Measurements from ENCODE around the gene SST. TPM values are rescaled to one million over a fixed set of nuclear protein-coding genes. Genes with fewer than 3 reads are reported as not detected.

Gene SST
- total RNA-seq, 1 experiment from 2014 or later: not detected

GRCh38 chr3:187698499-187699399, 28.6 kb upstream of the SST start:
- H3K4me3 ChIP-seq (ENCODE audit: low read depth, low read length): no peak overlapping the region
- no peaks in the 10 kb centered on the region for H3K36me3 ChIP-seq (ENCODE audit: control insufficient read depth, insufficient read depth, low read length)
- Mint-ChIP-seq H3K9me3 (ENCODE audit: unreplicated experiment) (peaks cover 11% of the 10 kb centered on the region), H3K27me3 (ENCODE audit: insufficient read depth, unreplicated experiment) (peaks cover 12% of the 10 kb centered on the region), H3K27ac (ENCODE audit: unreplicated experiment) (no peak overlapping the region), H3K4me3 (ENCODE audit: unreplicated experiment) (no peak overlapping the region), H3K36me3 (ENCODE audit: insufficient read depth, unreplicated experiment) (no peaks in the 10 kb centered on the region), H3K4me1 (ENCODE audit: low read depth, unreplicated experiment) (no peaks in the 10 kb centered on the region)
- no TSS peak for BruUV-seq (replicated peaks)
- H3K4me1 ChIP-seq: peaks cover 5% of the 10 kb centered on the region; the same call in 1 of the 2 replicates
- ChIA-PET POLR2A (no interaction called here), CTCF (no interaction called here)
- no peak for DNase-seq
- TF ChIP-seq CTCF (IDR thresholded peaks at IDR 0.05; ENCODE audit: insufficient read depth in 1 of 2, low read depth in 1 of 2, low read length in 1 of 2, severe bottlenecking in 1 of 2, unreplicated experiment in 1 of 2): no peak
- intact Hi-C loops (cut with micrococcal nuclease; ENCODE audit: unreplicated experiment): no loop called here
- no peaks in the 10 kb centered on the region for H3K27me3 ChIP-seq (replicated peaks; ENCODE audit: control insufficient read depth, insufficient read depth, low read length)
- no peaks in the 10 kb centered on the region for H3K9me3 ChIP-seq

GRCh38 chr3:187696021-187696420, 25.8 kb upstream of the SST start:
- H3K27me3 ChIP-seq (replicated peaks; ENCODE audit: control insufficient read depth, insufficient read depth, low read length): no peaks in the 10 kb centered on the region
- H3K4me1 ChIP-seq: peaks cover 4% of the 10 kb centered on the region; the same call in 1 of the 2 replicates
- no peak overlapping the region for H3K4me3 ChIP-seq (ENCODE audit: low read depth, low read length)
- POLR2A ChIA-PET: no interaction called here
- intact Hi-C loops (cut with micrococcal nuclease; ENCODE audit: unreplicated experiment): no loop called here
- no peaks in the 10 kb centered on the region for H3K36me3 ChIP-seq (ENCODE audit: control insufficient read depth, insufficient read depth, low read length)
- Mint-ChIP-seq H3K4me1 (ENCODE audit: low read depth, unreplicated experiment) (no peaks in the 10 kb centered on the region), H3K27me3 (ENCODE audit: insufficient read depth, unreplicated experiment) (peaks cover 15% of the 10 kb centered on the region), H3K9me3 (ENCODE audit: unreplicated experiment) (peaks cover 14% of the 10 kb centered on the region), H3K4me3 (ENCODE audit: unreplicated experiment) (no peak overlapping the region), H3K27ac (ENCODE audit: unreplicated experiment) (no peak overlapping the region), H3K36me3 (ENCODE audit: insufficient read depth, unreplicated experiment) (no peaks in the 10 kb centered on the region)
- DNase-seq: no peak
- CTCF ChIA-PET: interaction anchor here (1.2 kb wide), 1 partner anchor 16 kb away, joined by 5 read pairs; no protein-coding TSS in a partner anchor
- no TSS peak for BruUV-seq (replicated peaks)
- H3K9me3 ChIP-seq: no peaks in the 10 kb centered on the region
- no peak for TF ChIP-seq CTCF (IDR thresholded peaks at IDR 0.05; ENCODE audit: insufficient read depth in 1 of 2, low read depth in 1 of 2, low read length in 1 of 2, severe bottlenecking in 1 of 2, unreplicated experiment in 1 of 2)

- Mint-ChIP-seq H3K36me3 (ENCODE audit: insufficient read depth, unreplicated experiment) (no peaks in the 10 kb centered on the region), H3K27ac (ENCODE audit: unreplicated experiment) (no peak overlapping the region), H3K4me1 (ENCODE audit: low read depth, unreplicated experiment) (no peaks in the 10 kb centered on the region), H3K9me3 (ENCODE audit: unreplicated experiment) (peaks cover 14% of the 10 kb centered on the region), H3K27me3 (ENCODE audit: insufficient read depth, unreplicated experiment) (peaks cover 15% of the 10 kb centered on the region), H3K4me3 (ENCODE audit: unreplicated experiment) (no peak overlapping the region)
- Histone ChIP-seq H3K27me3 (replicated peaks; ENCODE audit: control insufficient read depth, insufficient read depth, low read length) (no peaks in the 10 kb centered on the region), H3K36me3 (ENCODE audit: control insufficient read depth, insufficient read depth, low read length) (no peaks in the 10 kb centered on the region), H3K4me3 (ENCODE audit: low read depth, low read length) (no peak overlapping the region), H3K9me3 (no peaks in the 10 kb centered on the region), H3K4me1 (no peaks in the 10 kb centered on the region)
- intact Hi-C loops (cut with micrococcal nuclease; ENCODE audit: unreplicated experiment): no loop called here
- BruUV-seq (replicated peaks): no TSS peak
- ChIA-PET POLR2A (no interaction called here), CTCF (interaction anchor here (1.2 kb wide), 1 partner anchor 16 kb away, joined by 5 read pairs; no protein-coding TSS in a partner anchor)
- DNase-seq: no peak
- no peak for TF ChIP-seq CTCF (IDR thresholded peaks at IDR 0.05; ENCODE audit: insufficient read depth in 1 of 2, low read depth in 1 of 2, low read length in 1 of 2, severe bottlenecking in 1 of 2, unreplicated experiment in 1 of 2)
These were observed 25.3 kb upstream of the SST start for GRCh38 chr3:187695449-187695848.
